Endothelial cell of umbilical vein (primary cell): ENCODE results near the gene TPCN2. TPM values are rescaled to one million over a fixed set of nuclear protein-coding genes. Genes with fewer than 3 reads are reported as not detected.

Experiments used
- BruUV-seq: library from RNA; stranded (reverse); fragments of 400-500 nt; replicated peaks from 2 replicates; lab custom pipeline; 2021; lab: Mats Ljungman, UMichigan
- CTCF ChIA-PET: fragments of 300-600, 350-600 bp; sonication (Branson Sonifier 250); formaldehyde crosslinking; loops from one replicate; lab custom pipeline; 2021; ENCODE audit warnings: antibody characterized with exemption, inconsistent platforms; lab: Charles Lee
- POLR2A ChIA-PET: fragments of 300-600, 350-600 bp; sonication (Branson Sonifier 250); formaldehyde crosslinking; loops from one replicate; lab custom pipeline; 2021; ENCODE audit warnings: antibody characterized with exemption, inconsistent platforms; lab: Charles Lee
- DNase-seq: peaks from one replicate; pipeline ENCODE4 v3.0.0-alpha.2; 2011; ENCODE audit warnings: low read depth, low spot score
- FAIRE-seq: peaks from 2 replicates; lab custom pipeline; 2011; peaks lifted over from hg19 to GRCh38; lab: Jason Lieb, UNC
- H2AFZ ChIP-seq: 2 replicates; pipeline ENCODE4 v1.6.0; 2012; ENCODE audit warnings: low read depth, low read length, control low read depth, inconsistent platforms
- H3K27ac ChIP-seq: 2 replicates; pipeline ENCODE4 v1.5.1; 2011; ENCODE audit warnings: low read depth, mild to moderate bottlenecking, control low read depth, low read length, moderate library complexity; ENCODE audit not compliant: insufficient read depth
- H3K27me3 ChIP-seq, 2 experiments: 2 replicates each; pipeline versions ENCODE4 v1.6.0 to v1.6.1; 2011; ENCODE audit warnings: low read length in 2 of 2, mixed read lengths in 1 of 2; ENCODE audit not compliant: control insufficient read depth in 2 of 2, insufficient read depth in 2 of 2
- H3K36me3 ChIP-seq, 2 experiments: 2 replicates in 1 of 2; 3 replicates in 1 of 2; pipeline ENCODE4 v1.5.1; 2011; ENCODE audit warnings: low read length in 2 of 2, mild to moderate bottlenecking in 1 of 2, moderate library complexity in 1 of 2; ENCODE audit not compliant: control insufficient read depth in 2 of 2, insufficient read depth in 2 of 2; ENCODE audit errors: extremely low read depth in 1 of 2
- H3K4me1 ChIP-seq: 3 replicates; pipeline ENCODE4 v1.5.1; 2011; ENCODE audit warnings: mild to moderate bottlenecking, low read length; ENCODE audit not compliant: control insufficient read depth, insufficient read depth; ENCODE audit errors: extremely low read depth
- H3K4me2 ChIP-seq: 2 replicates; pipeline ENCODE4 v1.6.1; 2011; ENCODE audit warnings: low read length, control low read depth, mixed read lengths; ENCODE audit not compliant: insufficient read depth
- H3K4me3 ChIP-seq, 3 experiments: fragments of 200-600 bp in 1 of 3; sonication (generic), shearing (Covaris generic) in 1 of 3; replicated peaks in 1 of 3; 2 replicates each; pipeline ENCODE4 v1.5.1; 2011 to 2016; ENCODE audit warnings: control low read depth in 3 of 3, low read length in 3 of 3, mild to moderate bottlenecking in 2 of 3, inconsistent platforms in 1 of 3, low read depth in 1 of 3, moderate library complexity in 1 of 3; ENCODE audit not compliant: insufficient read depth in 1 of 3
- H3K79me2 ChIP-seq: 2 replicates; pipeline ENCODE4 v1.6.0; 2012; ENCODE audit warnings: low read length, inconsistent platforms; ENCODE audit not compliant: control insufficient read depth, insufficient read depth
- H3K9ac ChIP-seq: replicated peaks from 2 replicates; pipeline ENCODE3; 2011; ENCODE audit warnings: low read length, control low read depth; ENCODE audit not compliant: insufficient read depth; ENCODE audit errors: extremely low read depth
- H3K9me1 ChIP-seq: replicated peaks from 3 replicates; pipeline ENCODE4 v1.6.0; 2011; ENCODE audit warnings: mild to moderate bottlenecking, low read length; ENCODE audit not compliant: control insufficient read depth, insufficient read depth; ENCODE audit errors: extremely low read depth
- H3K9me3 ChIP-seq: replicated peaks from 2 replicates; pipeline ENCODE4 v1.5.1; 2012; ENCODE audit warnings: low read length, inconsistent platforms; ENCODE audit not compliant: control insufficient read depth, insufficient read depth
- H4K20me1 ChIP-seq: replicated peaks from 2 replicates; pipeline ENCODE3; 2011; ENCODE audit warnings: mild to moderate bottlenecking, low read length; ENCODE audit not compliant: control insufficient read depth, insufficient read depth; ENCODE audit errors: extremely low read depth
- CTCF ChIP-seq, 2 donors: IDR thresholded peaks; 1 replicate in 1 of 2; 2 replicates in 1 of 2; pipeline ENCODE4 v1.5.1; 2011; ENCODE audit warnings: low read length in 2 of 2, mild to moderate bottlenecking in 2 of 2, moderate library complexity in 2 of 2, control low read depth in 1 of 2, inconsistent platforms in 1 of 2, low read depth in 1 of 2; ENCODE audit not compliant: insufficient read depth in 1 of 2; ENCODE audit errors: extremely low read depth in 1 of 2
- EZH2 ChIP-seq: IDR thresholded peaks from 2 replicates; pipeline ENCODE4 v1.6.1; 2012; ENCODE audit warnings: borderline replicate concordance, low read depth, mild to moderate bottlenecking, moderate library complexity, low read length, inconsistent platforms; ENCODE audit not compliant: severe bottlenecking
- FOS ChIP-seq: IDR thresholded peaks from 2 replicates; pipeline ENCODE4 v1.6.1; 2011; ENCODE audit warnings: mild to moderate bottlenecking, low read length, moderate library complexity, borderline replicate concordance; ENCODE audit not compliant: insufficient read depth
- GATA2 ChIP-seq: IDR thresholded peaks from 2 replicates; pipeline ENCODE4 v1.7.0; 2011; ENCODE audit warnings: low read depth, mild to moderate bottlenecking, moderate library complexity, mixed read lengths, low read length; ENCODE audit not compliant: insufficient read length, insufficient read depth
- JUN ChIP-seq: IDR thresholded peaks from 2 replicates; pipeline ENCODE4 v1.6.1; 2011; ENCODE audit warnings: borderline replicate concordance, low read depth; ENCODE audit not compliant: insufficient read length, insufficient read depth
- MAX ChIP-seq: IDR thresholded peaks from 2 replicates; pipeline ENCODE4 v1.6.1; 2011; ENCODE audit not compliant: insufficient read depth, insufficient read length
- MYC ChIP-seq: IDR thresholded peaks from one replicate; pipeline ENCODE4 v1.6.1; 2011; ENCODE audit warnings: mild to moderate bottlenecking, low read depth, low read length
- POLR2A ChIP-seq: IDR thresholded peaks from 2 replicates; pipeline ENCODE4 v1.6.1; 2012; ENCODE audit warnings: low read depth, mild to moderate bottlenecking, control low read depth, low read length
- POLR2AphosphoS5 ChIP-seq: IDR thresholded peaks from 2 replicates; pipeline ENCODE4 v1.6.1; 2012; ENCODE audit warnings: low read depth, mild to moderate bottlenecking, control low read depth, low read length, moderate library complexity; ENCODE audit not compliant: insufficient read depth
- dilution Hi-C: fragments of 300-500 bp; cut with MboI; formaldehyde crosslinking; loops from one replicate; pipeline ENCODE4 v1.15.0; 2019; ENCODE audit warnings: low sequenced_read_pairs; ENCODE audit not compliant: extremely low pct_ligation_motif_present
- intact Hi-C: fragments of 100-400 bp; cut with micrococcal nuclease; formaldehyde crosslinking; loops from one replicate; pipeline ENCODE4 v1.10.0; 2022
- polyA plus RNA-seq, 4 experiments: library from polyadenylated mRNA; depleted of rRNA in 3 of 4; stranded (reverse) in 3 of 4; unstranded in 1 of 4; fragments of >200 nt; gene quantifications; 2 replicates each; pipeline versions ENCODE4 v1.2.1 to v1.2.3, GENCODE V29; 2011 to 2012; ENCODE audit warnings: missing spikeins in 1 of 4
- total RNA-seq: library from RNA; stranded (reverse); gene quantifications from 2 replicates; pipeline ENCODE4 v1.2.3, GENCODE V29; 2021

TPCN2 gene
- total and polyA plus RNA-seq, 2 donors (not counting 3 experiments of a cell fraction or from before 2014, with no cell fraction given), result 10.3 to 13.4 TPM

- Histone ChIP-seq H3K4me3 (no peak overlapping the region), H3K4me1 (peaks cover 4% of the 10 kb centered on the region), H3K27ac (no peak overlapping the region), H3K9ac (no peak overlapping the region), H2AFZ (no peak overlapping the region), H3K9me3 (no peaks in the 10 kb centered on the region), H3K79me2 (peaks cover 18% of the 10 kb centered on the region), H3K36me3 (peaks cover 0 to 11% of the 10 kb centered on the region in 2 experiments), H3K4me2 (no peak overlapping the region), H4K20me1 (no peaks in the 10 kb centered on the region), H3K9me1 (no peaks in the 10 kb centered on the region), H3K27me3 (no peaks in the 10 kb centered on the region)
- TF ChIP-seq FOS (no peak), POLR2AphosphoS5 (no peak), CTCF (IDR thresholded peaks at IDR 0.05; ENCODE audit: extremely low read depth in 1 of 2, insufficient read depth in 1 of 2, low read depth in 1 of 2, low read length in 2 of 2) (no peak), POLR2A (no peak), GATA2 (no peak), JUN (no peak), EZH2 (no peak), MAX (no peak), MYC (no peak)
- dilution Hi-C loops, result no loop called here
- POLR2A ChIA-PET, result no interaction called here
- BruUV-seq, result no TSS peak
- FAIRE-seq, result no peak
- DNase-seq, result no peak
- intact Hi-C loops, result no loop called here
- CTCF ChIA-PET, result no interaction called here
These were observed 5.9 kb downstream of the TPCN2 start for GRCh38 chr11:69054397-69055211.
